ENCODE data around the gene SCYGR7.

The SCYGR7 gene

DNA sequence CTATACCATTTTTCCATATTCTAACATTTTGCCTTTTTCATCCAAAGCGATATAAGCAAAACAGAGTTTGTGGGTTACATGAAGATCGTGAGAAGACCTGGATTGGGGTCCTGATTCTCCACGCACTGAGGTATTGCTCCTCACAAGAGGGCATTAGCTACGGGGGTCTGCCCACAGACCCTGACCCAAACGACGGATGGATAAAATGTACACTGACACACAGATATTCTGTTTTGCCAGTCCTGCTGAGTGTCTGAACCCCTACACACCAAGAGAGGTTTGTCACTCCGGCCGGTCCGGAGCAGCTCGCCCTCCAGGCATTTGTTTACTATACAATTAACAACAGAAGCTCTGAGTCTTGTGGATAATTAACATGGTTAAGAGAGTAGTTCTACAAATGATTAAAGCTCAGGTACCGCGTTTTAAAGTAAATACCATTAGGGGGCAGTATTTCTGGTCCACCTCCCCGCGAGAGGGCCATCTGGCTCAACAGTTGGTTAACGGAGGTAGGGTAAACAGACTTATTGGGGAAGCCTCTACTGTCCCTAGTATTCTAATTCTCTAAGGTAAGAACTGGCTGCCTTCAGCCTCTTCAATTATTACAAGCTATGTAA is 46.0 kb downstream of the SCYGR7 start:
- H3K4me3 Mint-ChIP-seq = no peak overlapping the region
- H3K9me3 Mint-ChIP-seq (ENCODE audit: low read depth) = no peaks in the 10 kb centered on the region
- no peaks in the 10 kb centered on the region for H3K36me3 Mint-ChIP-seq
- H3K4me1 Mint-ChIP-seq (ENCODE audit: low read depth) = peaks cover 7% of the 10 kb centered on the region
- H3K27ac Mint-ChIP-seq = no peak overlapping the region
- H3K27me3 Mint-ChIP-seq = no peaks in the 10 kb centered on the region

DNA sequence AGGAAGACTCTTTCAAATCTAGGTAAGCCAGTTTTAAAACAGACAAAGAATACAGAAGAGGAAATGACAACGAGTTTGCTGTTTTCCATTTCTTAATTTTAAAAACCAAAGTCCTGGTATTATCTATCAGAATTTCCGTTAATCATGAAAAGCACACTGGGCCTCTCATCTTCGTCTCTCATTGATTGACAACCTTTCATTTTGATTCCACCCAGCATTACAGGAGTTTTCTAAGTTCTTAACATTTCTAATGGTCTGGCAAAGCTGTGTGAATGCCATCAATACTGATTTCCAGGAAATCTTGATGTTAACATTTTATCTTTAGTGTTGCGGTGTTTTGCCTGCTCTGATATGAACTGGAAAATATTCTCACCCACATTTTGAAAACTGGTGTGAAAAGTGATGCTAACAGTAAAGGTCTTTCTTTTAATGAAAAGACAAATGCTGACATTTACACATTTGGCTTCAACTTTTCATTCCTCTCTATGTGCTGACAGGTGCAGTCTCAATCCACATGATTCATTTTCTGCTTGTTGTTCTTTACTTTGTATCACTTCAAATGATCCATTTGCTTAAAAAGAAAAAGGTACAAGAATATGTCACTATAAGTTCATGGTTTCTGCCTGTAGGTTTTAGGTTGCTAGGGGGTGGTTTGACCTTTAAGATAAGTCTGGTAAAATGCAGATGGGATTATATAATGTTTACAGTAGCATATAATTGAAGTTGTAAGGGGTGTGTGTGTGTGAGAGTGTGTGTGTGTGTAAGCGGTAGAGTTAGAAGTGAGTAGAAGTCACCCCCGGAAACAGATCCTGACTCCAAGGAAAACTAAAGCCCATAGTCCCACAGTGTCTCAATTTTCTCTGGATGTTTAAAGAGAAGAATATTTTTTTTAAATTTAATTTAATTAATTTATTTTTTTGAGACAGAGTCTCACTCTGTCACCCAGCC is 47.0 kb downstream of the SCYGR7 start:
- Mint-ChIP-seq H3K4me1 (ENCODE audit: low read depth) (peaks cover 7% of the 10 kb centered on the region), H3K4me3 (no peak overlapping the region), H3K36me3 (no peaks in the 10 kb centered on the region), H3K27ac (peak overlapping the region; percentile 11), H3K27me3 (peaks cover 2% of the 10 kb centered on the region), H3K9me3 (ENCODE audit: low read depth) (no peaks in the 10 kb centered on the region)

All from activated naive CD8-positive, alpha-beta T cell (primary cell).